DOHH2 (cell line): ENCODE data around the gene NUP98.

Source experiments
- H3F3A ChIP-seq: fragments of 200-600 bp; sonication (generic), shearing (Covaris generic); 2 replicates; pipeline ENCODE4 v1.6.0; 2016; ENCODE audit warnings: antibody characterized with exemption, mild to moderate bottlenecking; ENCODE audit not compliant: control insufficient read depth, insufficient read depth
- H3K27ac ChIP-seq: fragments of 200-600 bp; sonication (generic); 2 replicates; pipeline ENCODE4 v1.5.1; 2014; ENCODE audit warnings: low read depth, mild to moderate bottlenecking, low read length, moderate library complexity
- H3K27me3 ChIP-seq: fragments of 200-600 bp; sonication (generic); 2 replicates; pipeline ENCODE4 v1.6.1; 2014; ENCODE audit warnings: mild to moderate bottlenecking, low read length, mixed read lengths; ENCODE audit not compliant: control insufficient read depth
- H3K36me3 ChIP-seq: fragments of 200-600 bp; sonication (generic); 2 replicates; pipeline ENCODE4 v1.6.1; 2014; ENCODE audit warnings: mild to moderate bottlenecking, low read length, moderate library complexity, mixed read lengths; ENCODE audit not compliant: control insufficient read depth
- H3K4me1 ChIP-seq: fragments of 200-600 bp; sonication (generic); 2 replicates; pipeline ENCODE4 v1.6.1; 2014; ENCODE audit warnings: mild to moderate bottlenecking, low read length, mixed read lengths; ENCODE audit not compliant: control insufficient read depth
- H3K4me2 ChIP-seq: fragments of 200-600 bp; sonication (generic); 2 replicates; pipeline ENCODE4 v1.6.0; 2014; ENCODE audit warnings: mild to moderate bottlenecking, low read length, moderate library complexity
- H3K4me3 ChIP-seq: fragments of 200-600 bp; sonication (generic); 2 replicates; pipeline ENCODE4 v1.5.1; 2014; ENCODE audit warnings: mild to moderate bottlenecking, low read length, mixed read lengths
- H3K79me2 ChIP-seq: fragments of 200-600 bp; sonication (generic); 2 replicates; pipeline ENCODE4 v1.6.1; 2014; ENCODE audit warnings: mild to moderate bottlenecking, low read length, mixed read lengths; ENCODE audit not compliant: control insufficient read depth
- H3K9me2 ChIP-seq: fragments of 200-600 bp; sonication (generic); replicated peaks from 2 replicates; pipeline ENCODE4 v1.6.1; 2014; ENCODE audit warnings: mild to moderate bottlenecking, low read length, mixed read lengths; ENCODE audit not compliant: control insufficient read depth
- H3K9me3 ChIP-seq: fragments of 200-600 bp; sonication (generic); 2 replicates; pipeline ENCODE4 v1.6.1; 2014; ENCODE audit warnings: antibody characterized with exemption, low read length, mixed read lengths; ENCODE audit not compliant: control insufficient read depth, insufficient read depth
- H4K20me1 ChIP-seq: fragments of 200-600 bp; sonication (generic); 2 replicates; pipeline ENCODE4 v1.6.0; 2014; ENCODE audit warnings: low read depth, mild to moderate bottlenecking, antibody characterized with exemption, low read length, moderate library complexity; ENCODE audit not compliant: control insufficient read depth, insufficient read depth
- EZH2phosphoT487 ChIP-seq: fragments of 200-600 bp; sonication (generic); IDR thresholded peaks from 2 replicates; pipeline ENCODE4 v1.6.1; 2017; ENCODE audit warnings: borderline replicate concordance, mild to moderate bottlenecking, antibody characterized with exemption, low read length, moderate library complexity, mixed read lengths
- TF ChIP-seq, protein P1 (sequence below): fragments of 200-600 bp; sonication (generic); IDR thresholded peaks from one replicate; pipeline ENCODE4 v1.5.1; 2014; ENCODE audit warnings: antibody characterized with exemption, mild to moderate bottlenecking, low read depth, low read length; ENCODE audit not compliant: poor library complexity, severe bottlenecking

The NUP98 gene

DNA sequence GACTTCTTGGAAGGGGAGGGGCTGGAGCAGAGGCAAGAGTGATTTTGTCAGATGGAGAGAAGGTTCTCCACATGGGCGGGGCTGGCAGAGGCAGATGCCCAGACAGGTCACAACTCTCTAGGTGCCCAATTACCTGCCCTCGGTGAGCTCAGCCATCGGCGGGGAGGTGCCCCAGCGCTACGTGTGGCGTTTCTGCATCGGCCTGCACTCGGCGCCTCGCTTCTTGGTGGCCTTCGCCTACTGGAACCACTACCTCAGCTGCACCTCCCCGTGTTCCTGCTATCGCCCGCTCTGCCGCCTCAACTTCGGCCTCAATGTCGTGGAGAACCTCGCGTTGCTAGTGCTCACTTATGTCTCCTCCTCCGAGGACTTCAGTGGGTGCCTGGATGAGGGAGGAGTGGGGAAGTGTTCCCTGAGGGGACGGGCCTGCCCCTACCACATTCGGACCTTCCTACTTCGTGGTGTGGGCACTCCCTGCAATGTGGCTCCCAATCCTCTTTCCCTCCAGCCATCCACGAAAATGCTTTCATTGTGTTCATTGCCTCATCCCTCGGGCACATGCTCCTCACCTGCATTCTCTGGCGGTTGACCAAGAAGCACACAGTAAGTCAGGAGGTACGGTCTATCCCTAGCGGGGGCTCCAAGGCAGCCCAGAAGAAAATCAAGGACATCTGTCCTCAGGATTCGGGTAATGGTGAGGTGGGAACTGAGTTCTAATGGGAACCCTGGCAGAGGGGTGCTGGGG, 26.6 kb upstream of the NUP98 start:
- no peaks in the 10 kb centered on the region for H3K27me3 ChIP-seq
- H3F3A ChIP-seq, result no peaks in the 10 kb centered on the region
- H3K36me3 ChIP-seq, result peaks cover 37% of the 10 kb centered on the region
- H3K9me3 ChIP-seq, result no peaks in the 10 kb centered on the region
- TF ChIP-seq EZH2phosphoT487, result no peak
- TF ChIP-seq, protein P1, sequence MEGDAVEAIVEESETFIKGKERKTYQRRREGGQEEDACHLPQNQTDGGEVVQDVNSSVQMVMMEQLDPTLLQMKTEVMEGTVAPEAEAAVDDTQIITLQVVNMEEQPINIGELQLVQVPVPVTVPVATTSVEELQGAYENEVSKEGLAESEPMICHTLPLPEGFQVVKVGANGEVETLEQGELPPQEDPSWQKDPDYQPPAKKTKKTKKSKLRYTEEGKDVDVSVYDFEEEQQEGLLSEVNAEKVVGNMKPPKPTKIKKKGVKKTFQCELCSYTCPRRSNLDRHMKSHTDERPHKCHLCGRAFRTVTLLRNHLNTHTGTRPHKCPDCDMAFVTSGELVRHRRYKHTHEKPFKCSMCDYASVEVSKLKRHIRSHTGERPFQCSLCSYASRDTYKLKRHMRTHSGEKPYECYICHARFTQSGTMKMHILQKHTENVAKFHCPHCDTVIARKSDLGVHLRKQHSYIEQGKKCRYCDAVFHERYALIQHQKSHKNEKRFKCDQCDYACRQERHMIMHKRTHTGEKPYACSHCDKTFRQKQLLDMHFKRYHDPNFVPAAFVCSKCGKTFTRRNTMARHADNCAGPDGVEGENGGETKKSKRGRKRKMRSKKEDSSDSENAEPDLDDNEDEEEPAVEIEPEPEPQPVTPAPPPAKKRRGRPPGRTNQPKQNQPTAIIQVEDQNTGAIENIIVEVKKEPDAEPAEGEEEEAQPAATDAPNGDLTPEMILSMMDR, result no peak
- H3K4me3 ChIP-seq, result no peak overlapping the region
- H4K20me1 ChIP-seq, result no peaks in the 10 kb centered on the region
- H3K4me2 ChIP-seq, result no peak overlapping the region
- H3K27ac ChIP-seq, result no peak overlapping the region
- H3K9me2 ChIP-seq, result no peaks in the 10 kb centered on the region
- no peaks in the 10 kb centered on the region for H3K79me2 ChIP-seq
- H3K4me1 ChIP-seq, result no peaks in the 10 kb centered on the region

DNA sequence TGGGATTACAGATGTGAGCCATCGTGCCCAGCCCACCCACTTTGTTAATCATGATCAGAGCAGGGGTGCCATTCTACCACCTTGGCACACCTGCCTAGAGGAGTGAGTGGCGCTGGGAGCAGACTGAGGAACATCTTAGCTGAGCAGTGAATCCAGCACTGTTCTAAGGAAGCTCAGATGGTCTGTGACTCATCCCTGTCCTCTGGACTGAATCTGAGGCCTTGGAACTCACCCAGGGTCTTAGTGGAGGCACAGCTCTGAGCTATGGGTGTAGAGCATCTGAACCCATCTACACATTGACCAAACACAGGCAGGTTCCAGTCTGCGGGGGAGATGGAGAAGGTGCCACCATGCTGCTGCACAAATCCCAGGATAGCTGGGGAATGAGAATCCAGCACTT, 25.9 kb upstream of the NUP98 start:
- Histone ChIP-seq H3K4me1 (no peaks in the 10 kb centered on the region), H3F3A (no peaks in the 10 kb centered on the region), H3K79me2 (no peaks in the 10 kb centered on the region), H3K4me2 (no peak overlapping the region), H3K9me3 (no peaks in the 10 kb centered on the region), H3K9me2 (no peaks in the 10 kb centered on the region), H4K20me1 (no peaks in the 10 kb centered on the region), H3K27me3 (no peaks in the 10 kb centered on the region), H3K36me3 (peaks cover 37% of the 10 kb centered on the region), H3K27ac (no peak overlapping the region), H3K4me3 (no peak overlapping the region)
- no peak for TF ChIP-seq EZH2phosphoT487
- TF ChIP-seq, protein P1, result no peak

DNA sequence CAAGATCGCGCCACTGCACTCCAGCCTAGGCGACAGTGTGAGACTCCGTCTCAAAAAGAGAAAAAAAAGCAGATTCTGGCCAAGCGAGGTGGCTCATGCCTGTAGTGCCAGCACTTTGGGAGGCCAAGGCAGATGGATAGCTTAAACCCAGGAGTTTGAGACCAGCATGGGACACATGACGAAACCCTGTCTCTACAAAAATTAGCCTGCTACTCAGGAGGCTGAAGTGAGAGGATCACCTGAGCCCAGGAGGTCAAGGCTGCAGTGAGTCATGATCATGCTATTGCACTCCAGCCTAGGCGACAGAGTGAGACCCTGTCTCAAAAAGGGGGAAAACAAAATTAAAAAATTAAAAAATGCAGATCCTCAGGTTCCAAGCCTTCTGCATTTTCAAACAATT, 25.0 kb upstream of the NUP98 start:
- no peaks in the 10 kb centered on the region for H3K9me2 ChIP-seq
- H3K4me2 ChIP-seq, result no peak overlapping the region
- no peaks in the 10 kb centered on the region for H3F3A ChIP-seq
- TF ChIP-seq EZH2phosphoT487, result no peak
- TF ChIP-seq, protein P1, result no peak
- H3K4me3 ChIP-seq, result no peak overlapping the region
- no peaks in the 10 kb centered on the region for H3K9me3 ChIP-seq
- H3K4me1 ChIP-seq, result no peaks in the 10 kb centered on the region
- no peaks in the 10 kb centered on the region for H4K20me1 ChIP-seq
- H3K27ac ChIP-seq, result no peak overlapping the region
- peaks cover 27% of the 10 kb centered on the region for H3K36me3 ChIP-seq
- H3K27me3 ChIP-seq, result no peaks in the 10 kb centered on the region
- no peaks in the 10 kb centered on the region for H3K79me2 ChIP-seq
